ENCODE data around the gene SPATA31E1.
"Not testable (repeated sequence)": the region's sequence is repeated elsewhere in the genome, so short reads cannot be mapped to it uniquely, and the experiment has no call there.

The SPATA31E1 gene

GRCh38 chr9:87882627-87883026, at the start of gene SPATA31E1:
Gene SPATA31E1 (plus strand): TSS chr9:87882877. CDS start chr9:87882892, 15 bp downstream.
- DNase-seq (ENCODE audit: low read depth in 2 of 2), result no peak

- no peak for DNase-seq (ENCODE audit: low read depth in 2 of 2)
These were observed 48.3 kb upstream of the SPATA31E1 start for GRCh38 chr9:87834357-87834756.

GRCh38 chr9:87836536-87836935, 46.1 kb upstream of the SPATA31E1 start:
- no peak for DNase-seq (ENCODE audit: low read depth in 2 of 2)

- DNase-seq (ENCODE audit: low read depth in 2 of 2), result no peak
These were observed 45.5 kb upstream of the SPATA31E1 start for GRCh38 chr9:87836951-87837705.

- no peak for DNase-seq (ENCODE audit: low read depth in 2 of 2)
These were observed 42.5 kb upstream of the SPATA31E1 start for GRCh38 chr9:87840134-87840533.

GRCh38 chr9:87842878-87843585, 39.6 kb upstream of the SPATA31E1 start:
- no peak for DNase-seq (ENCODE audit: low read depth in 2 of 2)

- no peak for DNase-seq (ENCODE audit: low read depth in 2 of 2)
These were observed 38.2 kb upstream of the SPATA31E1 start for GRCh38 chr9:87844506-87844905.

- not testable (repeated sequence) for DNase-seq (ENCODE audit: low read depth in 2 of 2)
These were observed 34.9 kb upstream of the SPATA31E1 start for GRCh38 chr9:87847817-87848216.

GRCh38 chr9:87849144-87849758, 33.4 kb upstream of the SPATA31E1 start:
- no peak for DNase-seq (ENCODE audit: low read depth in 2 of 2)

- DNase-seq (ENCODE audit: low read depth in 2 of 2), result no peak
These were observed 32.3 kb upstream of the SPATA31E1 start for GRCh38 chr9:87850391-87850790.

- DNase-seq (ENCODE audit: low read depth in 2 of 2), result not testable (repeated sequence)
These were observed 31.5 kb upstream of the SPATA31E1 start for GRCh38 chr9:87851186-87851585.

GRCh38 chr9:87853302-87853701, 29.4 kb upstream of the SPATA31E1 start:
- no peak for DNase-seq (ENCODE audit: low read depth in 2 of 2)

- DNase-seq (ENCODE audit: low read depth in 2 of 2), result no peak
These were observed 28.6 kb upstream of the SPATA31E1 start for GRCh38 chr9:87853876-87854579.

GRCh38 chr9:87854580-87854955, 28.1 kb upstream of the SPATA31E1 start:
- no peak for DNase-seq (ENCODE audit: low read depth in 2 of 2)

GRCh38 chr9:87855061-87855460, 27.6 kb upstream of the SPATA31E1 start:
- no peak for DNase-seq (ENCODE audit: low read depth in 2 of 2)

GRCh38 chr9:87857141-87857947, 25.3 kb upstream of the SPATA31E1 start:
- no peak for DNase-seq (ENCODE audit: low read depth in 2 of 2)

GRCh38 chr9:87857948-87858335, 24.7 kb upstream of the SPATA31E1 start:
- no peak for DNase-seq (ENCODE audit: low read depth in 2 of 2)

- DNase-seq (ENCODE audit: low read depth in 2 of 2), result no peak
These were observed 23.5 kb upstream of the SPATA31E1 start for GRCh38 chr9:87859137-87859536.

GRCh38 chr9:87859786-87860185, 22.9 kb upstream of the SPATA31E1 start:
- DNase-seq (ENCODE audit: low read depth in 2 of 2), result no peak

GRCh38 chr9:87861332-87861731, 21.3 kb upstream of the SPATA31E1 start:
- DNase-seq (ENCODE audit: low read depth in 2 of 2), result no peak

- no peak for DNase-seq (ENCODE audit: low read depth in 2 of 2)
These were observed 20.0 kb upstream of the SPATA31E1 start for GRCh38 chr9:87862536-87863268.

Data from stimulated activated CD8-positive, alpha-beta memory T cell treated with anti-CD3 and anti-CD28 coated beads, Interleukin-15, amount 100 ng/mL, for 4 hours (primary cell).